ENCODE results near the gene BCAR1. TPM values are rescaled to one million over a fixed set of nuclear protein-coding genes. Genes with fewer than 3 reads are reported as not detected.

BCAR1 gene
- total RNA-seq, 2 experiments from 2014 or later: not detected

DNA sequence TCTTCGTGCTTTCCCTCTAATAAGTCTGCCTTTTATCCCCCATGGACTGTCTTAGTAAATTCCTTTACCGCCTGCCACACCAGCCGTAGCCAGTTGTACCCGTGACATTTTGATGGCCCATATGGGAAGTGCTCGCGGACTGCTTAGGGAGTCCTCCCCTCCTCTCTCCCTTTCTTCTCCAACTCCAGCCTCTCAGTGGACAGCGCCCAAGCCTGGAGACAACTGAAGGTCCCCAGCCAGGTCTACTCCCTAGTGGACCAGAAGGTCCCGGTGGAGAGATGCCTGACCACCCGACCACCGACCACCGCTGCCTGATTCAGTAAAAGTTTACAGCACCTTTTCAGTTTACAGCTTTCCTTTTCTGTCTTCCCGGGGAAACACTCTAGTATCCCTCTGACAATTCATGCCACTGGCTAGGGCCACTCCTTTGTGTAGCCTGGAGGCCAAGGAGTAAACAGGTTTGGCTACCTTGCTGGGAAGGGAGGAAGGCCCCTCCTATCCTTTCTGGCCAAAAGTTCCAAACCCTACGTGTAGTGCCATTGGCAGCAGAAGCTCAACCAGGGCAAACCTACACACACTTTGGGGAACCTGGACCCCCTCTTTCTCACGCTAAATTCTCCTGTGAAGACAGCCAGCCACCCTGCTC, 62.5 kb downstream of the BCAR1 start:
- POLR2A ChIA-PET: no interaction called here

DNA sequence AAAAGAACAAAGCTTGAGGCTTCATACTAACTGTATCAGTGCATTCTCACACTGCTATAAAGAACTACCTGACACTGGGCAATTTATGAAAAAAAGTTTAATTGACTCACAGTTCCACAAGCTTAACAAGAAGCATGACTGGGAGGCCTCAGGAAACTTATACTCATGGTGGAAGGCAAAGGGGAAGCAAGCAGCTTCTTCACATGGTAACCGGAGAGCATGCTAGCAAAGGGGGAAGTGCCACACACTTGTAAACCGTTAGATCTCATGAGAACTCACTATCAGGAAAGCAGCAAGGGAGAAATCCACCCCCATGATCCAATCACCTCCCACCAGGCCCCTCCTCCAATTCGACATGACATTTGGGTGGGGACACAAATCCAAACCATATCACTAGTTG, 69.8 kb downstream of the BCAR1 start:
- CTCF ChIA-PET: no interaction called here
- peaks cover 7% of the 10 kb centered on the region for H3K27me3 Mint-ChIP-seq
- H3K9me3 Mint-ChIP-seq: peaks cover 16% of the 10 kb centered on the region
- no peak for DNase-seq
- no peaks in the 10 kb centered on the region for H3K4me1 Mint-ChIP-seq
- H3K27ac Mint-ChIP-seq: no peak overlapping the region
- no peaks in the 10 kb centered on the region for H3K36me3 Mint-ChIP-seq (ENCODE audit: low read depth)
- no peak overlapping the region for H3K4me3 Mint-ChIP-seq
- POLR2A ChIA-PET: no interaction called here

More for the DNA sequence above, 62.5 kb downstream of the BCAR1 start:
- H3K4me1 Mint-ChIP-seq: no peaks in the 10 kb centered on the region
- DNase-seq: no peak
- CTCF ChIA-PET: no interaction called here
- H3K27ac Mint-ChIP-seq: no peak overlapping the region
- no peak overlapping the region for H3K4me3 Mint-ChIP-seq
- H3K9me3 Mint-ChIP-seq: no peaks in the 10 kb centered on the region
- no peaks in the 10 kb centered on the region for H3K36me3 Mint-ChIP-seq (ENCODE audit: low read depth)
- peaks cover 2% of the 10 kb centered on the region for H3K27me3 Mint-ChIP-seq

DNA sequence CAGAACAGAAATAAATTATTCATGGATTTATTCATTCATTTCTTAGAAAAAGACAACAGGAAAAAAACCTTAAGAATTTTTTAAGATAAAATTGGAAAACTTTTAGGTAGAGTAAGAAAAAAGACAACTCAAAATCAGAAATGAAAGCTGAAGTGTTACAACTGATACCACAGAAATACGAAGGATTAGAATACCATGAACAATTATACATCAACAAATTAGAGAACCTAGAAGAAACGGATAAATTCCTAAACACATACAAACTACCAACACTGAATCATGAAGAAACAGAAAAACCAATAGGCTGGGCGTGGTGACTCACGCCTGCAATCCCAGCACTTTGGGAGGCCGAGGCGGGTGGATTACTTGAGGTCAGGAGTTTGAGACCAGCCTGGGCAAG, 72.2 kb downstream of the BCAR1 start:
- POLR2A ChIA-PET: no interaction called here
- H3K27me3 Mint-ChIP-seq: peaks cover 9% of the 10 kb centered on the region

More for the DNA sequence above, 72.2 kb downstream of the BCAR1 start:
- CTCF ChIA-PET: no interaction called here
- Mint-ChIP-seq H3K9me3 (peaks cover 29% of the 10 kb centered on the region), H3K36me3 (ENCODE audit: low read depth) (peaks cover 4% of the 10 kb centered on the region), H3K4me1 (no peaks in the 10 kb centered on the region), H3K4me3 (no peak overlapping the region), H3K27ac (no peak overlapping the region)
- DNase-seq: no peak

Other genes starting within 250 kb of the BCAR1 start
- under 1 TPM; 0.18 to 0.28 TPM for gene LDHD, start 134.8 kb downstream of the BCAR1 start, total RNA-seq
- gene ZFP1, start 103.1 kb downstream of the BCAR1 start, total RNA-seq: 10 to 100 TPM; 10.8 to 13.3 TPM
- gene CTRB2, start 44.5 kb downstream of the BCAR1 start, total RNA-seq: not detected
- not detected for gene CTRB1, start 32.6 kb downstream of the BCAR1 start, total RNA-seq
- 10 to 100 TPM; 35.1 to 36.2 TPM for gene CFDP1, start 181.9 kb upstream of the BCAR1 start, total RNA-seq
- 10 to 100 TPM; 30.8 to 33.9 TPM for gene TMEM170A, start 213.1 kb upstream of the BCAR1 start, total RNA-seq
- gene CHST6, start 243.8 kb upstream of the BCAR1 start, total RNA-seq: not detected